Articular chondrocyte of knee joint (primary cell): ENCODE data around the gene MYLIP. TPM values are rescaled to one million over a fixed set of nuclear protein-coding genes. Genes with fewer than 3 reads are reported as not detected.

Source experiments
- small RNA-seq: library from RNA; depleted of rRNA; stranded (forward); fragments of <200 nt; gene quantifications from one replicate; pipeline ENCODE3, GENCODE V24; 2012
- total RNA-seq: library from RNA; depleted of rRNA; stranded (reverse); fragments of >200 nt; gene quantifications from 2 replicates; pipeline ENCODE4 v1.2.3, GENCODE V29; 2012

MYLIP gene
- 5.9 and 7.3 TPM in 2 replicates for total RNA-seq

GRCh38 chr6:16128759-16129622, at the start of gene MYLIP:
Gene MYLIP (plus strand): TSS chr6:16129086. CDS start chr6:16129323, 237 bp downstream.

Small RNA genes lying within 50 kb of the gene (small RNA-seq; reads per million reads assigned to genes)
- gene MIR4639 = not detected

Other genes starting within 250 kb of the MYLIP start
- gene GMPR, start 109.5 kb downstream of the MYLIP start, total RNA-seq = 4.2 and 4.9 TPM in 2 replicates